ENCODE measurements around the gene DLEC1. TPM values are rescaled to one million over a fixed set of nuclear protein-coding genes. Genes with fewer than 3 reads are reported as not detected.
A peak's percentile ranks its signal among the peaks of the same experiment; 100 is the strongest.

DLEC1 gene
- total and polyA plus RNA-seq, 9 of the 15 experiments (the other 6 are each of a cell fraction or from before 2014, with no cell fraction given): 0.07 to 0.08 TPM; not detected in 7

- TF ChIP-seq IRF2 (CRISPR knock-in tag; IDR thresholded peaks at IDR 0.05) (no peak), MLLT1 (IDR thresholded peaks at IDR 0.05) (peak in 1 of 2 experiments; percentile 61; a peak in 1 of 4 replicates), GATAD2B (IDR thresholded peaks at IDR 0.05; ENCODE audit: borderline replicate concordance) (0 out of 2 replicates have a peak, but pooled peaks have one; percentile 42), GTF2A2 (tag; IDR thresholded peaks at IDR 0.05) (no peak), ZNF124 (CRISPR knock-in tag; IDR thresholded peaks at IDR 0.05) (no peak), RUNX1 (IDR thresholded peaks at IDR 0.05; ENCODE audit: low read depth) (no peak), ZNF584 (CRISPR knock-in tag; IDR thresholded peaks at IDR 0.05; ENCODE audit: low read depth) (no peak), CTBP1 (IDR thresholded peaks at IDR 0.05; ENCODE audit: borderline replicate concordance) (peak; percentile 48; the same call in 1 of the 2 replicates), ETV6 (IDR thresholded peaks at IDR 0.05; ENCODE audit: borderline replicate concordance in 1 of 2, low read depth in 2 of 2, low read length in 1 of 2) (no peak), ETV6 (CRISPR knock-in tag; IDR thresholded peaks at IDR 0.05; ENCODE audit: borderline replicate concordance) (no peak), MEF2A (IDR thresholded peaks at IDR 0.05; ENCODE audit: control insufficient read depth, low read depth, low read length) (no peak), SAFB (IDR thresholded peaks at IDR 0.05; ENCODE audit: borderline replicate concordance, low read depth, low read length) (no peak), ZNF12 (CRISPR knock-in tag; IDR thresholded peaks at IDR 0.05) (peak; percentile 96), NONO (IDR thresholded peaks at IDR 0.05; ENCODE audit: low read depth in 2 of 2, low read length in 1 of 2) (no peak), SMARCA4 (IDR thresholded peaks at IDR 0.05) (peak; percentile 92)
These were observed 110.7 kb downstream of the DLEC1 start (continued) for GRCh38 chr3:38149708-38150107.
